Retina (tissue), 1 donor: Measurements from ENCODE around the gene NEUROG1.
A peak's percentile ranks its signal among the peaks of the same experiment; 100 is the strongest.

Experiments
- DNase-seq: peaks from one replicate; pipeline ENCODE4 v3.0.0-alpha.2; 2016

NEUROG1 gene

GRCh38 chr5:135535820-135536801, at the start of gene NEUROG1:
Gene NEUROG1, minus strand, starts transcription at chr5:135535964. Its CDS starts 274 bp downstream, at chr5:135535690.
- DNase-seq, result peak; percentile 87

DNA sequence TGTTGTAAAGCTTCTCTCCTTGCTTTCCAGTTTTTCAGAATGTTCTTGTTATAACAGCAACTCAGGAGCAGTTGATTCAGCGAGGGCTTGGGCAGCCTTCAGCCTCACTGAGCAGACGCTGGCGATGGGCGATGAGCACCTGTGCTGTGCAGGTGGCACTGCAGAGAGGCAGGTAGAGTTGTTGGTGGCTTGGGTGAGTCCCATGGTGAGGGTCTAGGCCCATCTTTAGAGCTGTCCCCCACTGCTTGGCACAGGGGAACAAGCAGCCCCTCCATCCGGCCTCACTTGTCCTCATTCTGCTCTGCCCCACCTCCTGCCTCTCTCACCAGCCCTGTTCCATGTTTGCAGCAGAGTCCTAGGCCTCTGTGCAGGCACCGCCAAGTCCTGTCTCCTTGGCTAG, 49.2 kb upstream of the NEUROG1 start:
- DNase-seq, result no peak

GRCh38 chr5:135584276-135584675, 48.5 kb upstream of the NEUROG1 start:
- DNase-seq, result no peak

DNA sequence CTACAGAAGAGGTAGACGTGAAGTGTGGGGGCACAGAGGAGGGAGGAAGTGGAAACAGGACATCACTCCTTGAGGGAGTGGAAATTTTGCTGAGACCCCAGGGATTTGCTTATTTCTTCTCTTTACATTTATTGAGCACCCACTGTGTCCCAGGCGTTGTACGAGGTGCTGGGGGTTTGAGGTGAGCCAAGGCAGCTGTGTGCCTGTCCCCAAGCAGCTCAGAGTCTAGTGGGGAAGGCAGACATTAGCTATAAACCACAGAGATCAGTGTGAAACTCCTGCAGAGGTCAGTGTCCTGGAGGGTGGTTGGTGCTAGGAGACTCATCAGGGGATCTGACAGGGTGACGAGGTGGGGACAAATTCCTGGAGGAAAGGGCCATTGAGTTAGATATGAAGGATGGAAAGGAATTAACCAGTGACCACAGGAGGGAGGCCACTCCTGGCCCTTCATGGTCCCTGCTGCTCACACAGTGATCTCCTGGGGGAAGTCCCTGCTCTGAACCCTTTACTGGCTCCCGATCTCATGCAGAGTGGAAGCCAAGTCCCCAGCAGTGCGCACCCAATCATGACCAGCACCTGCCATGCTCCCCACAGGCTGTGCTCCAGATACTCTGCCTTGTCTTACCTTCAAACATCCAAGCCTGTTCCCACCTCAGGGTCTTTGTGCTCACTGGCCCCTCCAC, 46.5 kb upstream of the NEUROG1 start:
- no peak for DNase-seq

GRCh38 chr5:135578685-135579341, 43.0 kb upstream of the NEUROG1 start, which contains the start of gene CXCL14:
Gene CXCL14, minus strand, starts transcription at chr5:135578991. Its CDS starts 213 bp downstream, at chr5:135578778.
- peak; percentile 85 for DNase-seq

DNA sequence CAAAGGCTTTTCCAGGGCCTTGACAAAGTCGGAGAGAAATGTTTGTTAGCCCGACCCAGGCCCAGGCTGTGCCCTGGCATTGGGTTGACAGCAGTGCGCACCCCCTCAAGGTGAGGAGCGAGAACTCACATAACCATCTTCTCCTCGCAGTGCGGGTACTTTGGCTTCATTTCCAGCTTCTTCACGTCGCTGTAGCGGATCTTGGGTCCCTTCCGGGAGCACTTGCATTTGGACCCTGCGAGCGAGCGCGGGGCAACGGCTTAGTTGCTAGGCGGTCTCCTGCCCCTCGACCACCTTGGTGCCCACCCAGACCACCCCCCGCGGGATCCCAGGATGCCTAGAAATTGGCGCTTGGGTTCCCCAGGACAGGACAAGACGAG, 42.5 kb upstream of the NEUROG1 start:
- no peak for DNase-seq

DNA sequence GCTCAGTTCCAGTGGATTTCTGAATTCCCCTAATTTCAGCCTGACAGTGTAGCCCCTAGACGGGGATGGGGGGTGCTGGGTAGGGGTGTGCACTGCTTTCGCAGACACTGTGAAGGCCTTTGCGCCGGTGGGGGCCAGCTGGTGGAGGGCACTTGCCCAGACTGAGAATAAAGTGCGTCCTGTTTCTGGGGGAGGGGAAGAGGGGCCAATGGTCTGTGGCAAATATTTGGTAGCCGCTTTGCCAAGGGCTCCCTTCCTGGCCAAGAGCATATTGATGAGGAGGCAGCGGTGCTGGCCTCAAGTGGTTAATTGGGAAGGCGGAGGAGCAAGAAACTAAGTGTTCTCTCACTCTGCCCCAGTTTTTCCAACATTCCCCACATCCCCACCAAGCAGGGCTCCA, 41.7 kb upstream of the NEUROG1 start:
- DNase-seq, result no peak

DNA sequence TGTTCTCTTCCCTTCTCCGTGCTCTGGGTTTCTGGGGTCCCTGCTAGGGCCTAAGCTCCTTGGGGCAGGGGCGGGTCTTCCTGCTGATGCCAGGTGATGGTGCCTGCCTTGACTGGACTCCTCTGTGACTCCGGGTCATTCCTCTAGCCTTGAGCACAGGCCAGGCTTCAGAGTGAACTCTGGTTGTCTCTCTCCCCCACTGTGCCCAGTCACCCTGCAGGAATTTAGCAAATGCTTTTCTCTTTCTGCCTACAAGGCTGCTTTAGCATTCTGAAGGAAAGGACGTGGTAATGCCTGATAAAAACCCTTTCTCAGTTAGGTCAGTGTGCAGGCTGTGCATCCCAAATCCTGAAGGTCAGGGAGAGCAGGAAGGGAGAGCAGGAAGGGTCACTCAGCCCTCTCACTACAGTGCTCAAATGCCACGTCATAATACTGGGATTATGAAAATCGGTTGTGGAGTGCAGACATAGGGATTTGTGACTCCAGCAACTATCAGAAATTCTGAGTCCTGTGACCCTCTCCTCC, 40.4 kb upstream of the NEUROG1 start:
- DNase-seq, result no peak

- no peak for DNase-seq
Measured at GRCh38 chr5:135574493-135574892, 38.7 kb upstream of the NEUROG1 start.

GRCh38 chr5:135571902-135572301, 36.1 kb upstream of the NEUROG1 start:
- DNase-seq, result no peak

DNA sequence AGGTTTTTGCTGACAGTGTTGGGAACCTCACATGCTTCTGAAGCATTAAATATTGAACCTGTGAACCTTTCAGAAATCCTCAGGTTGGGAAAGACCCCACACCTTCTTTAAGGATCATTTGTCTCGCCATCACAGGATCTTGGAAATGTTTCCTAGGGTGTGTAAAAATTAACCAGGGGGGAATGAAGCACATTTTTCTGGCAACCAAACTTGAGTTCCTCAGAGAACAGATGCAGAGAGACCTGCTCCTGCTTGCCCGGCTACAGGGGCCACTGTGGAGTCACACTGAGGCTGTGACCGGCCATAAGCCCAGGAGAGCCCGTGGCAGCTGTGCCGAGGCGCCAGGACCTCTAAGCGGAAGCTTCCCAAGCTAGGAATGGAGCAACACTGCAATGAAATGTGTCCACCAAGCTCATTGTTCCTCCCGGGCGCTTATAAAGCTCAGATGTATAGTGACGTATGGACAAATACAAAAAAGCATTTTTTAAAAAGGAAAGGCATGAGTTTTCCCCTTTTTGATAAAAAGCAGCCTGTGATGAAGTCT, 35.4 kb upstream of the NEUROG1 start:
- DNase-seq, result no peak

DNA sequence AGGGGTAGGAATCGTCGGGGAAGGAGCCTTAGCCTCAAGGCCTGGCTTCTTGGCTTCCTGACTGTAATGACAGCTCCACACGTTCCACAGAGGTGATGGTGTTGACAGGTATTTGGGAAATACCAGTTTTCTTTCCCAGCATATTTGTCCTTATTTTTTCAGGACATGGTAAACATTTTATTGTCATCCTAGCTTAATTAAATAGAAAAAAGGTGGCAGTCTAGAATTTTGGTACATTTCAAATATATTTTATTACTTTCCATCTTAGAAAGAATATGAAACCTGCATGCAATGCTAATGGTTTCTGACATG, 34.6 kb upstream of the NEUROG1 start:
- no peak for DNase-seq

DNA sequence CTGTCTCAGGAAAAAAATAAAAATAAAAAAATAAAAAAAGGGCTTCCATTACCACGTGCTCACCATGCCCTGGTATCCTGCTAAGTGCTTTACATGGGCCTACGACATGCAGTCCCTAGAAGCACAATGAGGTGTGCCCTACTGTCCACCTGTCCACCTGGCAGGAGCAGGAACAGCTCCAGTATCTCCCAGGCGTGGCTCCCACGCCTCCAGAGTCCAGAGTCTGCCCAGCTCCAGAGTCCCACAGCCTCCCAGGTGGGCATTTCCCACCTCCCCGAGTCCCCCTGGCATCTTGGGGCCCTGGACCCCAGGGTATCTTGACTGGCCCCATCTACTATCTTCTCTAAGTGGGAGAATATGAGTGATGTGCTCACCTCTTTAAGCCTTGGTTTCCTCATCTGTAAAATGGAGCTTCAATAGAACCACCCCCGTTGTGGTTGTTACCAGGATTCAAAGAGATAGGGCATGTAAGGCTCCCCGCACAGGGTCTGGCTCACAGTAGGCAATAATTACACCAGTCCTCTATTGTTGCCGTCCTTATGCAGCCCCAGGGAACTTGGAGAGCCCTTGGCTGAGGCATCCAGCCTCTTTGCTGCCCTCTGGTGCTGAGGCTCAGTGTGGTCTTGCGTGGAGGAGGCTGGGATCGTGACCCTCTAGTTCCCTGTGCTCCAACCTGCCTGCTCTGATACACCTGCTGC, 34.1 kb upstream of the NEUROG1 start:
- no peak for DNase-seq

- no peak for DNase-seq
Measured at GRCh38 chr5:135568923-135569360, 33.2 kb upstream of the NEUROG1 start.

DNA sequence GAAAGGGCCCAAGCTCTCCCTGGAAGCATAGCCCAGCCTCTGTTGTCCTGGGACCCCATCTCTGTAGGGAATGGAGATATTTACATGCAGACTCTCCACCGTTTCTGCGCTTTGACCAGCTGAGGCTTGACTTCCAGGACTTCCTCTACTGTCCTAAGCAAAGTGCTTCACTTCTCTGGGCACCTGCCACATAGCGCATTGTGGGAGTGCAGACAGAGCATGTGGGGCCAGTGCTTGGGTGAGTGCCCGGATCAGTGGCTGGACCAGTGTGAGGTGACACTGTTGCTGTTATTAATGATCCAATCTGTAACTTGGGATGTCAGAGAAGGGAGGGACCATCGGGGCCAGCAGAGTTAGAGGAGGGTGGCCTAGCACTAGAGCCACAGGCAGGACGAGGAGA, 32.5 kb upstream of the NEUROG1 start:
- no peak for DNase-seq

GRCh38 chr5:135567661-135568060, 31.9 kb upstream of the NEUROG1 start:
- no peak for DNase-seq

- DNase-seq, result no peak
Measured at GRCh38 chr5:135566422-135567400, 30.9 kb upstream of the NEUROG1 start.

DNA sequence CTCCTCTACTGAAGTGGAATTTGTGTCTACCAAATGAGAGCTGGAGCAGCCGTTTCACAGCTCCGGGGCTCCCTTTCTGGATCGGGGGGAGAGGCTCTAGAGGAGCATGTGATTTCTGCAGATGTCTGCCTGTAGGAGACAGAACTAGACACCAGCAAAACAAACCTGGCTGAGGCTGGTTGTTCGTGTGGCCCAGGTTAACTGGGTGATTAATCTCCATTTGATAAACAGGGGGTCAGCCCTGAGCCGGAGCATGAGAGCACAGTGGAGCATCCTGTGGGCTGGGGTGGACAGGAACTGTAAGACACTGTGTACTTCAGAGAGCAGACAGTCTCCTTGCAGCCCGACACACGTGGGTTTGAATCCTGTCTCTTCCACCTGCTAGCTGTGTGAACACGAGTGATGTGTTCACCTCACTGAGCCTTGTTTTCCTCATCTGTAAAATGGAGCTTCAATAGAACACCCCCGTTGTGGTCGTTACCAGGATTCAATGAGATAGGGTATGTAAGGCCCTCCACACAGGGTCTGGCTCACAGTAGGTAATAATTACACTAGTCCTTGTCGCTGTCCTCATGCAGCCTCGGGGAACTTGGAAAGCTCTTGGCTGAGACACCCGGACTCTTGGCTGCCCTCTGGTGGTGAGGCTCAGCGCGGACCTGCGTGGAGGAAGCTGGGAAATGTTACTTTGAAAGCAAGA, 30.1 kb upstream of the NEUROG1 start:
- DNase-seq, result no peak

GRCh38 chr5:135565266-135565665, 29.5 kb upstream of the NEUROG1 start:
- no peak for DNase-seq

DNA sequence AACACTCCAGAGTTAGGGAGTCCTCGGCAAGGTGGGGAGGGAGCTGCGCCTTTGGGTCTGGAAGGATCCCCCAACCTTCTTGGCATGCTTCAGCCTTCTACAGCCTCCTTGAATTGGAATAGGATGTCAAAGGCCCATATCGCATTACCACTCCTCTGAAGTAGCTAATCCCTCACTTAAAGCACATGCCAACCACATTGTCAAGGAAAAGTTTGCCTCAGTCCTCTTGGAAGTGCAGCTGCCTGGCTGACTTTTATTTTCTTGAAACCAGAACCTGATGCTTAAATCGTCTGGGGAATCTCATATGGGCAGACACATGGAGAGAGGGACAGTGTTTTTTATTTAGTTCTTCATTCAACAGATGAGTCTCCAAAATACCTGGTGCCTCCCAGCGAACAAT, 28.6 kb upstream of the NEUROG1 start:
- no peak for DNase-seq
